ENCODE results near the gene TRAF3. TPM values are rescaled to one million over a fixed set of nuclear protein-coding genes. Genes with fewer than 3 reads are reported as not detected.

TRAF3 gene
- polyA plus RNA-seq, 1 of the 3 experiments (the other 2 are of a cell fraction), result 17.9 TPM

- no peak overlapping the region for H3K4me3 ChIP-seq (ENCODE audit: low read depth in 2 of 2, low read length in 1 of 2)
- no peak overlapping the region for H3K4me2 ChIP-seq
- H3K9me3 ChIP-seq, result no peaks in the 10 kb centered on the region
- no peaks in the 10 kb centered on the region for H3F3A ChIP-seq (replicated peaks; ENCODE audit: insufficient read depth)
- no peaks in the 10 kb centered on the region for H3K79me2 ChIP-seq (ENCODE audit: insufficient read depth)
- TF ChIP-seq EZH2phosphoT487 (IDR thresholded peaks at IDR 0.05; ENCODE audit: borderline replicate concordance, low read depth) (no peak), GATA2 (CRISPR knock-in tag; IDR thresholded peaks at IDR 0.05) (no peak), MAX (IDR thresholded peaks at IDR 0.05; ENCODE audit: low read depth) (no peak), NFIC (IDR thresholded peaks at IDR 0.05; ENCODE audit: borderline replicate concordance) (no peak), TEAD4 (IDR thresholded peaks at IDR 0.05; ENCODE audit: borderline replicate concordance, insufficient read depth) (no peak), FOXJ3 (CRISPR knock-in tag; IDR thresholded peaks at IDR 0.05) (no peak), CHD2 (IDR thresholded peaks at IDR 0.05; ENCODE audit: low read length, partially characterized antibody) (no peak), YY1 (IDR thresholded peaks at IDR 0.05; ENCODE audit: low read depth) (no peak), RFX5 (IDR thresholded peaks at IDR 0.05; ENCODE audit: low read length) (no peak), FOXM1 (IDR thresholded peaks at IDR 0.05; ENCODE audit: low read depth) (no peak), JUND (IDR thresholded peaks at IDR 0.05) (no peak), POLR2AphosphoS5 (IDR thresholded peaks at IDR 0.05; ENCODE audit: low read depth, low read length) (no peak)
- H2AFZ ChIP-seq (ENCODE audit: low read depth), result no peak overlapping the region
- POLR2A ChIA-PET, result no interaction called here
- 96% methylated on average over 15 of the region's 15 CpGs for WGBS (ENCODE audit: low lambda C conversion rate)
- no peak overlapping the region for H3K27ac ChIP-seq (ENCODE audit: low read depth in 2 of 2, low read length in 1 of 2)
- no peaks in the 10 kb centered on the region for H3K27me3 ChIP-seq (ENCODE audit: insufficient read depth)
- peaks cover 18 to 29% of the 10 kb centered on the region in 2 experiments for H3K36me3 ChIP-seq (replicated peaks in 1 of 2; ENCODE audit: control insufficient read depth in 1 of 2, insufficient read depth in 2 of 2, low read length in 1 of 2)
- H3K9ac ChIP-seq, result no peak overlapping the region
- H4K20me1 ChIP-seq (ENCODE audit: insufficient read depth), result no peaks in the 10 kb centered on the region
- H3K9me2 ChIP-seq, result no peaks in the 10 kb centered on the region
- no peaks in the 10 kb centered on the region for H3K4me1 ChIP-seq (ENCODE audit: control insufficient read depth in 1 of 2, insufficient read depth in 2 of 2, low read depth in 1 of 2, low read length in 1 of 2)
- CTCF ChIA-PET, result no interaction called here
- DNase-seq, result no peak
Measured at GRCh38 chr14:102891111-102891510, 113.9 kb downstream of the TRAF3 start.

- no peaks in the 10 kb centered on the region for H3K9me3 ChIP-seq
- H2AFZ ChIP-seq (ENCODE audit: low read depth), result no peak overlapping the region
- H4K20me1 ChIP-seq (ENCODE audit: insufficient read depth), result no peaks in the 10 kb centered on the region
- no peak overlapping the region for H3K4me2 ChIP-seq
- H3K79me2 ChIP-seq (ENCODE audit: insufficient read depth), result no peaks in the 10 kb centered on the region
- DNase-seq, result no peak
- ChIA-PET CTCF (no interaction called here), POLR2A (no interaction called here)
- no peak overlapping the region for H3K27ac ChIP-seq (ENCODE audit: low read depth in 2 of 2, low read length in 1 of 2)
- H3K27me3 ChIP-seq (ENCODE audit: insufficient read depth), result no peaks in the 10 kb centered on the region
- no peaks in the 10 kb centered on the region for H3K9me2 ChIP-seq
- TF ChIP-seq FOXM1 (IDR thresholded peaks at IDR 0.05; ENCODE audit: low read depth), result no peak
- TF ChIP-seq FOSL2 (IDR thresholded peaks at IDR 0.05; ENCODE audit: borderline replicate concordance, low read depth), result no peak
- TF ChIP-seq USF1 (IDR thresholded peaks at IDR 0.05; ENCODE audit: borderline replicate concordance, low read depth), result no peak
- no peak for TF ChIP-seq CTCF (IDR thresholded peaks at IDR 0.05)
- TF ChIP-seq RAD21 (IDR thresholded peaks at IDR 0.05; ENCODE audit: low read length), result no peak
- TF ChIP-seq NRF1 (IDR thresholded peaks at IDR 0.05; ENCODE audit: low read depth, low read length), result no peak
- no peak for TF ChIP-seq MEF2A (IDR thresholded peaks at IDR 0.05; ENCODE audit: borderline replicate concordance, low read depth)
- no peak for TF ChIP-seq TEAD4 (IDR thresholded peaks at IDR 0.05; ENCODE audit: borderline replicate concordance, insufficient read depth)
- no peak for TF ChIP-seq RXRA (IDR thresholded peaks at IDR 0.05; ENCODE audit: borderline replicate concordance, low read depth)
- TF ChIP-seq TAF1 (IDR thresholded peaks at IDR 0.05; ENCODE audit: borderline replicate concordance, low read depth, low read length), result no peak
- no peak for TF ChIP-seq FOXJ3 (CRISPR knock-in tag; IDR thresholded peaks at IDR 0.05)
- no peak overlapping the region for H3K4me3 ChIP-seq (ENCODE audit: low read depth in 2 of 2, low read length in 1 of 2)
- no peak overlapping the region for H3K9ac ChIP-seq
- H3K36me3 ChIP-seq (replicated peaks in 1 of 2; ENCODE audit: control insufficient read depth in 1 of 2, insufficient read depth in 2 of 2, low read length in 1 of 2), result peaks cover 18 to 32% of the 10 kb centered on the region in 2 experiments
- no peaks in the 10 kb centered on the region for H3F3A ChIP-seq (replicated peaks; ENCODE audit: insufficient read depth)
- no peaks in the 10 kb centered on the region for H3K4me1 ChIP-seq (ENCODE audit: control insufficient read depth in 1 of 2, insufficient read depth in 2 of 2, low read depth in 1 of 2, low read length in 1 of 2)
- 91% methylated on average over 4 of the region's 4 CpGs for WGBS (ENCODE audit: low lambda C conversion rate)
Measured at GRCh38 chr14:102891556-102891955, 114.3 kb downstream of the TRAF3 start.

Measured in SK-N-SH (cell line).